GM21515 (cell line): ENCODE measurements around the gene CFHR3.
"Not testable (repeated sequence)": the region's sequence is repeated elsewhere in the genome, so short reads cannot be mapped to it uniquely, and the experiment has no call there.

Source experiments
- ATAC-seq: cut with Tn5 transposase; IDR thresholded peaks from one replicate; pipeline ENCODE4 v1.9.1; 2021; ENCODE audit not compliant: unreplicated experiment

Gene CFHR3

GRCh38 chr1:196774603-196775002, at the start of gene CFHR3:
Gene CFHR3 (plus strand): TSS chr1:196774840. CDS start chr1:196774887, 47 bp downstream.
- ATAC-seq, result peak; percentile 85

- ATAC-seq, result no peak
Measured at GRCh38 chr1:196732526-196732925, 42.1 kb upstream of the CFHR3 start.

GRCh38 chr1:196733091-196733970, 41.3 kb upstream of the CFHR3 start:
- no peak for ATAC-seq

GRCh38 chr1:196734006-196734405, 40.6 kb upstream of the CFHR3 start:
- ATAC-seq, result no peak

GRCh38 chr1:196734460-196734859, 40.2 kb upstream of the CFHR3 start:
- ATAC-seq, result no peak

GRCh38 chr1:196738730-196739129, 35.9 kb upstream of the CFHR3 start:
- ATAC-seq, result no peak

GRCh38 chr1:196743244-196743643, 31.4 kb upstream of the CFHR3 start:
- ATAC-seq, result peak; percentile 92

- ATAC-seq, result not testable (repeated sequence)
Measured at GRCh38 chr1:196765019-196765740, 9.5 kb upstream of the CFHR3 start.

GRCh38 chr1:196769823-196770222, 4.8 kb upstream of the CFHR3 start:
- ATAC-seq, result not testable (repeated sequence)

GRCh38 chr1:196773713-196774112, 927 bp upstream of the CFHR3 start:
- ATAC-seq, result no peak

GRCh38 chr1:196774175-196774574, 465 bp upstream of the CFHR3 start:
- no peak for ATAC-seq

- ATAC-seq, result no peak
Measured at GRCh38 chr1:196777603-196778002, 3.0 kb downstream of the CFHR3 start.

GRCh38 chr1:196779093-196779492, 4.5 kb downstream of the CFHR3 start:
- no peak for ATAC-seq

GRCh38 chr1:196791252-196791651, 16.6 kb downstream of the CFHR3 start:
- ATAC-seq, result not testable (repeated sequence)

GRCh38 chr1:196794103-196794502, 19.5 kb downstream of the CFHR3 start:
- not testable (repeated sequence) for ATAC-seq

- no peak for ATAC-seq
Measured at GRCh38 chr1:196797891-196798290, 23.3 kb downstream of the CFHR3 start.

- ATAC-seq, result not testable (repeated sequence)
Measured at GRCh38 chr1:196801920-196802319, 27.3 kb downstream of the CFHR3 start.

- no peak for ATAC-seq
Measured at GRCh38 chr1:196808529-196809235, 34.0 kb downstream of the CFHR3 start.

- ATAC-seq, result not testable (repeated sequence)
Measured at GRCh38 chr1:196817442-196817841, 42.8 kb downstream of the CFHR3 start.

GRCh38 chr1:196819531-196819930, 44.9 kb downstream of the CFHR3 start, which contains the start of gene CFHR1:
Gene CFHR1 (plus strand): TSS chr1:196819731. CDS start chr1:196819845, 114 bp downstream.
- not testable (repeated sequence) for ATAC-seq

GRCh38 chr1:196827860-196828259, 53.2 kb downstream of the CFHR3 start:
- not testable (repeated sequence) for ATAC-seq
